ENCODE results near the gene EEPD1. TPM values are rescaled to one million over a fixed set of nuclear protein-coding genes. Genes with fewer than 3 reads are reported as not detected.

The EEPD1 gene
- total RNA-seq, 1 experiment from 2014 or later: 48.0 TPM

DNA sequence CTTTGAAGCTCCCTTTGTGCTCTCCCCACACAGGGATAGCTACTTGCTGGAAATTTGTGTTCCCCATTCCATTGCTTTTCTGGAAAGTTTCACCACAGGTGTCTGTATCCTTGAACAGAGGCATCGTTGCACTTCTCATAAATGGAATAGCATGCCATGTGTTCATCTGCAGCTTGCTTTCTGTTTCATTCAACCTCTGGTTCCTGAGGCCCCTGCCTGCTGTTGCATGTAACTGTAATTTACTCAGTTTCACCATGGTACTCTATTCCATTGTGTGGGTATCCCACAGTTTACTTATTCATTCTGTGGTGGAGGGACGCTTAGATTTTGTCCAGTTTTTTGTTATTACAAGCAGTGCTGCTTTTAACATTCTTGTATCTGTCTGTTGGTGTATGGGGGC, 32.0 kb downstream of the EEPD1 start:
- no peaks in the 10 kb centered on the region for H3K36me3 ChIP-seq (ENCODE audit: control insufficient read depth, insufficient read depth, low read length)
- POLR2A ChIA-PET: no interaction called here
- BruUV-seq (replicated peaks): no TSS peak
- TF ChIP-seq SIN3A (IDR thresholded peaks at IDR 0.05; ENCODE audit: borderline replicate concordance, insufficient read depth, low read depth, low read length): no peak
- TF ChIP-seq, protein P1, sequence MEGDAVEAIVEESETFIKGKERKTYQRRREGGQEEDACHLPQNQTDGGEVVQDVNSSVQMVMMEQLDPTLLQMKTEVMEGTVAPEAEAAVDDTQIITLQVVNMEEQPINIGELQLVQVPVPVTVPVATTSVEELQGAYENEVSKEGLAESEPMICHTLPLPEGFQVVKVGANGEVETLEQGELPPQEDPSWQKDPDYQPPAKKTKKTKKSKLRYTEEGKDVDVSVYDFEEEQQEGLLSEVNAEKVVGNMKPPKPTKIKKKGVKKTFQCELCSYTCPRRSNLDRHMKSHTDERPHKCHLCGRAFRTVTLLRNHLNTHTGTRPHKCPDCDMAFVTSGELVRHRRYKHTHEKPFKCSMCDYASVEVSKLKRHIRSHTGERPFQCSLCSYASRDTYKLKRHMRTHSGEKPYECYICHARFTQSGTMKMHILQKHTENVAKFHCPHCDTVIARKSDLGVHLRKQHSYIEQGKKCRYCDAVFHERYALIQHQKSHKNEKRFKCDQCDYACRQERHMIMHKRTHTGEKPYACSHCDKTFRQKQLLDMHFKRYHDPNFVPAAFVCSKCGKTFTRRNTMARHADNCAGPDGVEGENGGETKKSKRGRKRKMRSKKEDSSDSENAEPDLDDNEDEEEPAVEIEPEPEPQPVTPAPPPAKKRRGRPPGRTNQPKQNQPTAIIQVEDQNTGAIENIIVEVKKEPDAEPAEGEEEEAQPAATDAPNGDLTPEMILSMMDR (IDR thresholded peaks at IDR 0.05): no peak
- no peak for TF ChIP-seq POLR2AphosphoS5 (IDR thresholded peaks at IDR 0.05; ENCODE audit: low read depth, low read length)
- no peak for TF ChIP-seq REST (IDR thresholded peaks at IDR 0.05; ENCODE audit: insufficient read depth in 1 of 2, low read depth in 2 of 2, low read length in 1 of 2)
- TF ChIP-seq TCF7L2 (IDR thresholded peaks at IDR 0.05; ENCODE audit: low read depth, low read length): no peak
- H3K27me3 ChIP-seq (ENCODE audit: control insufficient read depth, insufficient read depth, low read length): no peaks in the 10 kb centered on the region
- CTCF ChIA-PET: interaction anchor here (1.1 kb wide), 1 partner anchor 10 kb away, joined by 3 read pairs; no protein-coding TSS in a partner anchor
- in situ Hi-C loops (cut with HindIII; ENCODE audit: low pct_unique_long_range_greater_than_20kb, low sequenced_read_pairs) (no loop called here), intact Hi-C loops (cut with micrococcal nuclease; ENCODE audit: unreplicated experiment) (no loop called here)
- H3K27ac ChIP-seq (ENCODE audit: low read length): no peak overlapping the region
- H3K4me1 ChIP-seq (ENCODE audit: control insufficient read depth, insufficient read depth, low read length): peaks cover 59% of the 10 kb centered on the region
- no peak overlapping the region for H3K4me3 ChIP-seq (ENCODE audit: low read depth in 2 of 2, low read length in 2 of 2)
- DNase-seq (ENCODE audit: low read depth, low spot score): no peak
- no peak for ATAC-seq
- H3K9me3 ChIP-seq (ENCODE audit: control insufficient read depth, insufficient read depth, low read depth, low read length): no peaks in the 10 kb centered on the region

DNA sequence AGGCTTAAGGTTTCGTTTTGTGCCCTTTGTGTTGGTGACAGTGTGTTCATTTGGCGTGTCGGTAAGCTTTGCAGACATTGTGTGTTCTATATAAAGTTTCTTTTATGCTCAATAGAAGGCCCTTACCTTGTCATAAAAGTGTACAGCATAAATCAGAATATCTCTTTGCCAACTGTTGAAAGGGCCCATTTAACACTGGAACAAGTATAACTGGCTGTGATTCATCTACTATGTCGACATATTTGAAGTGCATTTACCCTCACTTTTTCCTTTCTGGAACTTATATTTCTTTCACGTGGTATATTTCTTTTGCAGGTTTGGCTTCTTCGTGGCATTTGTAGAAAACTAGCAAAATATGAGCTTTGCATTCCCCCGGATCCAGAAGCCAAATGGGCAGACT, 32.7 kb downstream of the EEPD1 start:
- Histone ChIP-seq H3K27ac (ENCODE audit: low read length) (peak overlapping the region; percentile 32; the same call in 1 of the 2 replicates), H3K4me3 (ENCODE audit: low read depth in 2 of 2, low read length in 2 of 2) (no peak overlapping the region), H3K27me3 (ENCODE audit: control insufficient read depth, insufficient read depth, low read length) (no peaks in the 10 kb centered on the region), H3K9me3 (ENCODE audit: control insufficient read depth, insufficient read depth, low read depth, low read length) (no peaks in the 10 kb centered on the region), H3K4me1 (ENCODE audit: control insufficient read depth, insufficient read depth, low read length) (peaks cover 60% of the 10 kb centered on the region), H3K36me3 (ENCODE audit: control insufficient read depth, insufficient read depth, low read length) (no peaks in the 10 kb centered on the region)
- ChIA-PET CTCF (interaction anchor here (0.7 kb wide), 1 partner anchor 133 kb away, joined by 3 read pairs; no protein-coding TSS in a partner anchor), POLR2A (no interaction called here)
- no peak for ATAC-seq
- BruUV-seq (replicated peaks): no TSS peak
- in situ Hi-C loops (cut with HindIII; ENCODE audit: low pct_unique_long_range_greater_than_20kb, low sequenced_read_pairs): no loop called here
- TF ChIP-seq, protein P1 (IDR thresholded peaks at IDR 0.05): no peak
- TF ChIP-seq TCF7L2 (IDR thresholded peaks at IDR 0.05; ENCODE audit: low read depth, low read length): no peak
- TF ChIP-seq SIN3A (IDR thresholded peaks at IDR 0.05; ENCODE audit: borderline replicate concordance, insufficient read depth, low read depth, low read length): no peak
- no peak for TF ChIP-seq POLR2AphosphoS5 (IDR thresholded peaks at IDR 0.05; ENCODE audit: low read depth, low read length)
- no peak for TF ChIP-seq REST (IDR thresholded peaks at IDR 0.05; ENCODE audit: insufficient read depth in 1 of 2, low read depth in 2 of 2, low read length in 1 of 2)
- no peak for DNase-seq (ENCODE audit: low read depth, low spot score)
- intact Hi-C loops (cut with micrococcal nuclease; ENCODE audit: unreplicated experiment): no loop called here

Data from Panc1 (cell line).